NCI-H510A (cell line): Measurements from ENCODE around the gene CRYBA4.
"Not testable (repeated sequence)": the region's sequence is repeated elsewhere in the genome, so short reads cannot be mapped to it uniquely, and the experiment has no call there.

Experiments used
- DNase-seq: peaks from one replicate; lab custom pipeline; 2025; lab: John Stamatoyannopoulos, UW

The CRYBA4 gene

GRCh38 chr22:26597026-26597425, 24.7 kb upstream of the CRYBA4 start:
- DNase-seq, result no peak

GRCh38 chr22:26597480-26597879, 24.3 kb upstream of the CRYBA4 start:
- no peak for DNase-seq

GRCh38 chr22:26599505-26599904, 22.3 kb upstream of the CRYBA4 start:
- no peak for DNase-seq

GRCh38 chr22:26601726-26602125, 20.0 kb upstream of the CRYBA4 start:
- no peak for DNase-seq

GRCh38 chr22:26602127-26602526, 19.6 kb upstream of the CRYBA4 start:
- no peak for DNase-seq

GRCh38 chr22:26604368-26604767, 17.4 kb upstream of the CRYBA4 start:
- no peak for DNase-seq

- no peak for DNase-seq
These were observed 15.2 kb upstream of the CRYBA4 start for GRCh38 chr22:26606611-26607010.

GRCh38 chr22:26608129-26608528, 13.6 kb upstream of the CRYBA4 start:
- no peak for DNase-seq

- DNase-seq, result no peak
These were observed 12.5 kb upstream of the CRYBA4 start for GRCh38 chr22:26609287-26609686.

- no peak for DNase-seq
These were observed 11.4 kb upstream of the CRYBA4 start for GRCh38 chr22:26610072-26610958.

GRCh38 chr22:26610996-26611395, 10.8 kb upstream of the CRYBA4 start:
- no peak for DNase-seq

- DNase-seq, result no peak
These were observed 9.1 kb upstream of the CRYBA4 start for GRCh38 chr22:26612652-26613051.

GRCh38 chr22:26613753-26614152, 8.0 kb upstream of the CRYBA4 start:
- not testable (repeated sequence) for DNase-seq

GRCh38 chr22:26614322-26614721, 7.4 kb upstream of the CRYBA4 start:
- no peak for DNase-seq

- no peak for DNase-seq
These were observed 6.6 kb upstream of the CRYBA4 start for GRCh38 chr22:26615149-26615548.

- DNase-seq, result no peak
These were observed 5.8 kb upstream of the CRYBA4 start for GRCh38 chr22:26615830-26616435.

- DNase-seq, result no peak
These were observed 5.1 kb upstream of the CRYBA4 start for GRCh38 chr22:26616650-26617049.

GRCh38 chr22:26617271-26618199, 4.2 kb upstream of the CRYBA4 start, which contains the start of gene CRYBB1:
CRYBB1 (minus strand) TSS chr22:26618027; CDS start chr22:26616319, 1,708 bp downstream.
- DNase-seq, result no peak

- DNase-seq, result no peak
These were observed 3.3 kb upstream of the CRYBA4 start for GRCh38 chr22:26618455-26618854.

GRCh38 chr22:26619510-26619909, 2.3 kb upstream of the CRYBA4 start:
- no peak for DNase-seq

GRCh38 chr22:26620197-26620596, 1.6 kb upstream of the CRYBA4 start:
- no peak for DNase-seq

- DNase-seq, result no peak
These were observed 2.2 kb downstream of the CRYBA4 start for GRCh38 chr22:26623984-26624383.
